Keratinocyte (primary cell): ENCODE measurements around the gene KRR1. TPM values are rescaled to one million over a fixed set of nuclear protein-coding genes. Genes with fewer than 3 reads are reported as not detected.

Experiments used
- DNase-seq: peaks from one replicate; pipeline ENCODE4 v3.0.0-alpha.2; 2011; ENCODE audit warnings: low read depth, missing footprints, low spot score
- FAIRE-seq: peaks from 2 replicates; lab custom pipeline; 2011; peaks lifted over from hg19 to GRCh38; lab: Jason Lieb, UNC
- H2AFZ ChIP-seq: 2 replicates; pipeline ENCODE4 v1.6.0; 2012; ENCODE audit warnings: low read length, control low read depth, inconsistent platforms; ENCODE audit not compliant: control insufficient read depth
- H3K27ac ChIP-seq: 2 replicates; pipeline ENCODE4 v1.5.1; 2011; ENCODE audit warnings: low read length; ENCODE audit not compliant: control insufficient read depth, insufficient read depth
- H3K27me3 ChIP-seq: 3 replicates; pipeline ENCODE4 v1.6.0; 2011; ENCODE audit warnings: low read length; ENCODE audit not compliant: control insufficient read depth, insufficient read depth; ENCODE audit errors: extremely low read depth
- H3K36me3 ChIP-seq, 2 experiments: 2 replicates in 1 of 2; 3 replicates in 1 of 2; pipeline ENCODE4 v1.5.1; 2011; ENCODE audit warnings: low read length in 2 of 2, mild to moderate bottlenecking in 1 of 2; ENCODE audit not compliant: control insufficient read depth in 2 of 2, insufficient read depth in 2 of 2; ENCODE audit errors: extremely low read depth in 1 of 2
- H3K4me1 ChIP-seq: 3 replicates; pipeline ENCODE4 v1.5.1; 2011; ENCODE audit warnings: low read length; ENCODE audit not compliant: control insufficient read depth, insufficient read depth; ENCODE audit errors: extremely low read depth
- H3K4me2 ChIP-seq: 3 replicates; pipeline ENCODE4 v1.6.0; 2011; ENCODE audit warnings: low read depth, low read length; ENCODE audit not compliant: control insufficient read depth, insufficient read depth; ENCODE audit errors: extremely low read depth
- H3K4me3 ChIP-seq, 3 experiments: fragments of 200-600 bp in 1 of 3; sonication (generic) in 1 of 3; 2 replicates in 2 of 3; 3 replicates in 1 of 3; pipeline ENCODE4 v1.5.1; 2011 to 2016; ENCODE audit warnings: low read length in 3 of 3, mild to moderate bottlenecking in 3 of 3, control low read depth in 2 of 3, inconsistent platforms in 1 of 3, low read depth in 1 of 3, mixed read lengths in 1 of 3, mixed run types in 1 of 3, moderate library complexity in 1 of 3; ENCODE audit not compliant: control insufficient read depth in 2 of 3, insufficient read depth in 2 of 3; ENCODE audit errors: extremely low read depth in 1 of 3
- H3K79me2 ChIP-seq: 2 replicates; pipeline ENCODE4 v1.6.0; 2012; ENCODE audit warnings: low read length; ENCODE audit not compliant: control insufficient read depth, insufficient read depth
- H3K9ac ChIP-seq: 3 replicates; pipeline ENCODE4 v1.6.0; 2011; ENCODE audit warnings: low read length; ENCODE audit not compliant: control insufficient read depth, insufficient read depth; ENCODE audit errors: extremely low read depth
- H3K9me1 ChIP-seq: 3 replicates; pipeline ENCODE4 v1.6.0; 2011; ENCODE audit warnings: low read length; ENCODE audit not compliant: control insufficient read depth, insufficient read depth; ENCODE audit errors: extremely low read depth
- H3K9me3 ChIP-seq: 2 replicates; pipeline ENCODE4 v1.5.1; 2012; ENCODE audit warnings: low read depth, low read length; ENCODE audit not compliant: control insufficient read depth
- H4K20me1 ChIP-seq: 3 replicates; pipeline ENCODE4 v1.6.0; 2011; ENCODE audit warnings: low read length; ENCODE audit not compliant: control insufficient read depth, insufficient read depth; ENCODE audit errors: extremely low read depth
- CTCF ChIP-seq, 3 experiments: IDR thresholded peaks in 1 of 3; conservative IDR thresholded peaks in 1 of 3; optimal IDR thresholded peaks in 1 of 3; 2 replicates in 2 of 3; 3 replicates in 1 of 3; pipeline versions ENCODE3 to v1.5.1; 2011; ENCODE audit warnings: low read length in 3 of 3, mild to moderate bottlenecking in 3 of 3, moderate library complexity in 2 of 3, control low read depth in 1 of 3, inconsistent platforms in 1 of 3; ENCODE audit not compliant: insufficient read depth in 2 of 3; ENCODE audit errors: extremely low read depth in 1 of 3
- EZH2 ChIP-seq: IDR thresholded peaks from one replicate; pipeline ENCODE4 v1.6.1; 2012; ENCODE audit warnings: inconsistent platforms, mild to moderate bottlenecking, low read length, moderate library complexity
- dilution Hi-C: fragments of 300-500 bp; cut with MboI; formaldehyde crosslinking; loops from one replicate; pipeline ENCODE4 v1.7.0; 2020; ENCODE audit warnings: low sequenced_read_pairs; ENCODE audit not compliant: extremely low pct_ligation_motif_present
- polyA plus RNA-seq, 5 experiments: library from polyadenylated mRNA; depleted of rRNA in 3 of 5; stranded (reverse) in 3 of 5; stranded (forward) in 1 of 5; unstranded in 1 of 5; fragments of >200 nt; gene quantifications; 1 replicate in 1 of 5; 2 replicates in 3 of 5; 3 replicates in 1 of 5; pipeline versions ENCODE4 v1.2.1 to v1.2.3, GENCODE V29; 2011 to 2012; ENCODE audit warnings: missing spikeins in 2 of 5, low read depth in 1 of 5, low replicate concordance in 1 of 5

The KRR1 gene
- polyA plus RNA-seq, 1 donor (not counting 4 experiments of a cell fraction or from before 2014, with no cell fraction given), result 74.7 TPM

- no peaks in the 10 kb centered on the region for H3K36me3 ChIP-seq
- H3K27ac ChIP-seq, result no peak overlapping the region
- no peak overlapping the region for H3K4me3 ChIP-seq
- no peak overlapping the region for H2AFZ ChIP-seq
- FAIRE-seq (no peak), DNase-seq (no peak)
- TF ChIP-seq EZH2 (no peak), CTCF (optimal IDR thresholded peaks at IDR 0.05 in 1 of 3, IDR thresholded peaks at IDR 0.05 in 1 of 3, conservative IDR thresholded peaks at IDR 0.05 in 1 of 3; ENCODE audit: extremely low read depth in 1 of 3, insufficient read depth in 2 of 3, low read length in 3 of 3) (no peak)
- dilution Hi-C loops, result no loop called here
- H3K9ac ChIP-seq, result no peak overlapping the region
- no peaks in the 10 kb centered on the region for H3K9me3 ChIP-seq
- no peaks in the 10 kb centered on the region for H4K20me1 ChIP-seq
- no peak overlapping the region for H3K4me2 ChIP-seq
- H3K4me1 ChIP-seq, result no peaks in the 10 kb centered on the region
- H3K9me1 ChIP-seq, result no peaks in the 10 kb centered on the region
- H3K79me2 ChIP-seq, result no peaks in the 10 kb centered on the region
- no peaks in the 10 kb centered on the region for H3K27me3 ChIP-seq
These were observed 39.2 kb upstream of the KRR1 start for GRCh38 chr12:75550401-75551240.

- no peak overlapping the region for H3K9ac ChIP-seq
- H3K27me3 ChIP-seq, result no peaks in the 10 kb centered on the region
- no peak overlapping the region for H2AFZ ChIP-seq
- no peak overlapping the region for H3K4me2 ChIP-seq
- no peaks in the 10 kb centered on the region for H3K9me3 ChIP-seq
- H3K27ac ChIP-seq, result no peak overlapping the region
- TF ChIP-seq CTCF (optimal IDR thresholded peaks at IDR 0.05 in 1 of 3, IDR thresholded peaks at IDR 0.05 in 1 of 3, conservative IDR thresholded peaks at IDR 0.05 in 1 of 3; ENCODE audit: extremely low read depth in 1 of 3, insufficient read depth in 2 of 3, low read length in 3 of 3) (no peak), EZH2 (no peak)
- no peaks in the 10 kb centered on the region for H4K20me1 ChIP-seq
- FAIRE-seq, result no peak
- no peaks in the 10 kb centered on the region for H3K79me2 ChIP-seq
- no peak for DNase-seq
- H3K4me1 ChIP-seq, result no peaks in the 10 kb centered on the region
- dilution Hi-C loops, result no loop called here
- H3K36me3 ChIP-seq, result no peaks in the 10 kb centered on the region
- H3K4me3 ChIP-seq, result no peak overlapping the region
- H3K9me1 ChIP-seq, result no peaks in the 10 kb centered on the region
These were observed 38.6 kb upstream of the KRR1 start for GRCh38 chr12:75549989-75550388.
